HG02759 (cell line): ENCODE results near the gene ACTR3C.
"Not testable (repeated sequence)": the region's sequence is repeated elsewhere in the genome, so short reads cannot be mapped to it uniquely, and the experiment has no call there.

ENCODE experiments used
- ATAC-seq: cut with Tn5 transposase; IDR thresholded peaks from one replicate; pipeline ENCODE4 v1.9.1; 2021; ENCODE audit warnings: mild to moderate bottlenecking, moderate library complexity; ENCODE audit not compliant: unreplicated experiment

ACTR3C gene

DNA sequence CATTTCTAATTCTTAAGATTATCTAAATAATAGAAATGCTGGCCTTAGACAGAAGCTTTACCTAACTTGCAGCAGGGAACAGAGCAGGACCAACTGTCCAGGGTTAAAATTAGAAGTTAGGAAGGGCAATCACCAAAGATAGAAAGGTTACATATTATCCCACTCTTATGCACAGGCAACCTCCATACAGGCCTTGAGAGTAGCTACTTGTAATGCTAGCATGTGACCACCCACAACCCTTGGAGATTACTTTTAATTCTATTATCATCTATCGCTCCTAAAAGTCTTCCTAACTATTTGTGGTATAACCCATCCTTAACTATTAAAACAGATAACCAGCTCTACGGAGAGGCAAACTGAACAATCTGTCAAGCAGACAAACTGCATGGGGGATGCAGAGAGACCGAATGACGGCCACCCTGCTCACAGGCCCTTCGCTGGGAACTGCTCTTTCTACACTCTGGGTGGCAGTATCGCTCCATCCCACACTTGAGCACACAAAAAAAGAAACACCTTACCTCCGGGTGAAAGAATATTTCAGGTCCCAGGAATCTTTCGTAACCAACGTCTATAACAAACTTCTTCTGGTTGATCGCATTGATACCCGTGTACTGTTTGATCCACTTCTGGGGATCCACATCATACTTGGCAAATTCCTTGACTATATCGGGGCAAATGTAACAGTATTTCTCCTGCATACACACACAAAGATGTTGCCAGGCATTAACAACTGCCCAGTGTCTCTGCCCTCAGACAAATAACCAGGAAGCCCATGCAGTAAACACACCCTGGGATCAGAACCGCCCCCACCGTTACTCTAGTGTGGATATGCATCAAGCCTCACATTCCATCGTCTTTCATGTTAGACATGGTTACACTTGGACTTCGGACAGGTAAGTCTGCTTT lies 37.2 kb downstream of the ACTR3C start:
- ATAC-seq, result peak; percentile 74

DNA sequence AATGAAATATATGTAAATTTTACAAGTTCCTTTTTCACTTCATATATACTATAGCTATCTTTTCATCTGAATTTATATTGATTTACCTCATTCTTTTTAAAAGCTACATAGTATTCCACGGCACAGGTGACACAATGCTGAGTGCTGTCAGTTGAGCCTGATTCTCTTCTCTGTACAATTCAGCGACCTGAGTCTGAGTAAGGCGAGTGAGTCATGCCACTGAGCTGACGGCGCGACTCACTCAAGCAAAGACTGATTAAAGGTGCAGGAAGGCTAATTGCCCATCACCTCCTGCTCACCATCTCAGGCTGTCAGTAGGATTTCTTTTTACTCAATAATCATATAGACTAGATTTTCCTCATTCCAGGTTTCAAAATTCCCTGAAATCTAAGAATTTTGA lies 39.7 kb downstream of the ACTR3C start:
- ATAC-seq, result not testable (repeated sequence)

DNA sequence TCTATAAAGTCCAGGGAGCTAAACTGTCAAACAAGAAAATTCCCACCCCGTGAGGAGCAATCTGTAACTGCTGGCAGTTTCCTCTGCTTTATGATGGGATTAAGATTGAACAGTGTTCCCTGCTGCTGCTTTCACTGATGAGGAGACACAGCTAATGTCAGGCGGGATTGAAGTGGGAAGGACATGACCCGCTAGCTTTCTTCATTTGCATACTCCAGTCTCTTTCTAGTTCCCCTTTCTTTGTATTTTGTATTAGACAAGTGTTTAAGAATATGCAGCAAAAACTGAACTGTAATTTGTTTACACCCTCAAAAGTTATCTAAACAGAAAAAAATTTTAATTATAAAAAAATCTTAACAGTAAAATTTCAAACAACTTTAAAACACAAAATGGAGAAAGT lies 40.2 kb downstream of the ACTR3C start:
- ATAC-seq, result not testable (repeated sequence)

DNA sequence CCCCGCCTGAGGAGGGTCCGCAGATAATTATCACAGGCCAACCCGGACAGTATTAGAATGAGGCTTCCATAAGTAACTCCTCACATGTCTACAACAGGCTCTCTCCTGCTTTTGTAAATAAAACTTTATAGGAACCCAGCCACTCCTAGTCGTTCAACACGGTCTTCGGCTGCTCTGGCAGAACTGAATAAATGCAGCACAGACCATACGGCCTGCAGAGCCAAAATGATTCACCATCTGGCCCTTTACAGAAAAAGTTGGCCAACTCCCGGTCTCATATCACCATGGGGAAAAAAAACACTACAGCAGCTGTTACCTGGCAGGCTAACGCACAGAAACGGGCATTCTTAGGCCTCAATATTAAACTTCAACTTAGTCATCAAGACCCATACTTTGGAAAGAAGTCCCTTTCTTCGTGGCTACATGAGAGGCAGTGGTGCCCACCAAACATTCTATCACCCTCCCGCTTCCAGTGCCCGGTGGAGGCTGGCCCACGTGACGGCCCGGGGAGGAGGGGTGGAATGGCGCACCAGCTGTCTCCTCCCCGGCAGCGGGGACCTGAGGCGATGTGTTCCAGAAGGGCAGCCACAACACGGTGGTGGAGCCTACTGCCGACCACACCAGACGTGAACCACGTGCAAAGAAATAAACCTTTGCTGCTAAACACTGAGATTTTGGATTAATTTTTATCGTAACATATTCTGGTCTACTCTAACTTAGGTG lies 41.5 kb downstream of the ACTR3C start:
- ATAC-seq, result not testable (repeated sequence)

DNA sequence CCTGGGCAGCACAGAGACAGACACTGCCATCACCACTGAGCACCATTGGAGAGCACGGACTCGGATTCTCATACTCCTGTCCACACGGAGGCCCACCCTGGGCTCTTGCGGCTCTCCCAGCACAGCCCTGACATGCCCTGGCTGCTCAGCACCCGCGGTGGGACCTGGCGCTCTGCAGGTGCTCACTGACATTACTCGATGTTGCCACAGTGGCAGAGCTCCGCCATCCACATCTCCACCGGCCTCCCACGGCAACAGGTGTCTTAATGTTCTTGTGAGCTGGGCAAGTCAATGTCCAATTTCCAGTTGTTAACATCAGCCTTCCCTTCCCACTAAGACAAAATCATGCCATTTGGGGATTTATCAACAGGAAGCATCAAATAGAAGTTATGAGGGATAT lies 45.0 kb downstream of the ACTR3C start:
- ATAC-seq, result not testable (repeated sequence)

DNA sequence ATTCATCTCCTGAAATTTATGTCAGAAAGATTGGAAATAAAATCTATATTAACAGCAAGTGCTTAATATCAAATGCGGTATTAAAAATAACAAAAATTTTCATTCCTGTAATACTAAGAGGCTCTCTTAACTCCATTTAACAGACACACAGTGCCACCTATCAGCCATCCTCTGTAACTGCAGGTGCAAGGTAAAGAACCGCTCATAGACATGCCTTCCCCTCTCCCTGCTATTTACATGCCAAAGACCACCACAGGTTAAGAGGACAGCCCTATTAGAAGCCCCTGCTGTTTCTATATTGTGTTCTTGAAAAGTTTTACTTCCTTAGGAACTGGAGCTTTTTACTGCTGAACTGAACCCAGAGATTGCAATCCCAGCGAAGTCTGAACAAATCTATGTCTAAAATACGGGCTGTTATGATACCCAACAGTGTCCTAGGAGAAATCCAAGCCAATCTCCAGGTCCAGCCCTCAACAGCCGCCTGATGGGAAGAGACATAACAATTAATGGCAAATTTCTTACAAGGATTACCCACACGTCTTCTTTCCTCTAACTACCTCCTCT lies 47.1 kb downstream of the ACTR3C start:
- not testable (repeated sequence) for ATAC-seq

DNA sequence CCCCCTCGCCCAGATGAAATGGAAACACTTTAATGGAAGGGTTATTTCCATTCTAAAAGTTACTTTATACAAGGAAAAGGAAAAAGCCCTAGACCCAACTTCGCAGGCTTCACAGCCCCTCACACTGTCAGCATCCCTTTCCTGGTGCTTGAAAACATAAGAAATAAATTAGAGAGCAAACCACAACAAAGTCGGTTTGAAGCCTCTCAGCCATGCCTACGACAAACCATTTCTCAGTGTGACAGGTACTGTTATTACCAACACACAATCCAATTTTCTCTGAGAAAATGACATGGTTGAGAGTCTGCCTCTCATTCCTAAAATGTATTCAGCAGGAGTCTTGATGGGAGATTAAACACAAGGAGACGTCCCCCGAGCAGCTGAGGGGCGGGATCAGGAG lies 51.4 kb downstream of the ACTR3C start:
- ATAC-seq, result not testable (repeated sequence)

DNA sequence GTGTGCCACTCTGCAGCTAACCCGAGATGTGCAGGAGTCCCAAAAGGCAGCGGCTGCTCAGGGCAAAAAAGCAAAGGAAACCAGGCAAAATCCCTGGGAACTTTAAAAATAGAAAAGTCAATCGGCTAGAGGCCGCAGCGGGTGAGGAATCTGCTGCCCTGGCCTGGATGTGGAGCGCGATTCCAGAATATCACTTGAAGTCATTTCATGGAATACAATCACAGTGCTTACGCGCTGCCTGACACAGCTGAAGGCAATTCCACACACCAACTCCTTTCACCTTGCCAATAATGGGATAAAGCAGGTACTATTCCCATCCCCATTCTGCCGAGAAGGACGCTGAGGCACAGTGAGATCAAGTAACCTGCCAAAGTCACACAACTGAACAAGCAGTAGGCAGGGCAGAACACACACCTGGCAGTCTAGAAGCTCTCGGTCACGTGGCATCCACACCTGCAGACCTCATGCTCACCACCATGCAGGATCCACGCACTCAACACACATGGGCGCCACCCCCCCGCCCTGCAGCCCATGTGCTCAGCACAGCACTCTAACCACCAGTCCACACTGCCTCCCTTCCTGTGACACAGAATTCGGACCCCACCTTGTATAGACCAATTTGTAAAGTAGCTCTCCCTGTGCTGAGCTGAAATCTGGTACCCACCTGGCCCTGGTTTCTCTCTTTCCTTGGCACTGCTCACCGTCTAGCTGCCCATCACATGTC lies 53.1 kb downstream of the ACTR3C start:
- not testable (repeated sequence) for ATAC-seq

DNA sequence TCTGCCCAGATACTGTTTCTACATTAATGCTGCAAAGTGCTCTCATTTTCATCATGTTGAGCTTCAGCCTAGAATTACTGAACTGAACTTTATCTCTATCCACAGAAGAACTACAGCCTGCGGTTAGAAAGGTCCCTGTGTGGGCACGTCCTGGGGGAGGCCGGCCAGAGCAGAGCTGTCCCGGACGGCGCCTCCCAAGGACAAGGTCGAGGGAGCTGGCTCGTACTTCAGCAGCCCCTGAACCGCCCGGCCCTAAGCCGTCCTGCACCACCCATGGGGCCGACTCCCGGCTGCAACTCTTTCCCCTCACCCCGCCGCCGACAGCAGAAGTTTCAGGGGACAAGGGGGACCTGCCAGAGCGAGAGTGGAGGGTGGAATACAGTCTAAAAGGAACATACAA lies 54.5 kb downstream of the ACTR3C start:
- ATAC-seq, result not testable (repeated sequence)

DNA sequence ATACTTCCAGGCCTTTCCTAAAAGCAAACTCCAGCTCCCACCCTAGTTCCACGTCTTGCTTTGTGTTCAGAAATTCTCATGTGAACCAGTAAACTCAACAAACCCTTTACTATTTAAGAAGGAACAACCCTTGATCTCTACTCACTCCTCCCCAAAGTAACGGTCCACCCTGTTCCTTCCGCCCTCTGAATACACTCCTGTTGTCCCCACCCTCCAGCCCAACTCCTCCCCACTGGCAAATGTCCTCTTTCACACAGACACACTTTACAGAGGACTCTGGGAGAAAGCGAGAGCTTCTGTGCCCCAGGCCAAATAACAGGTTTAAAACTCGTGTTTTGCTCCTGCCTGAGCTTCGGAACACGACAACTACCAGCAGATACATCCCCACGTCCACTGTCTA lies 55.1 kb downstream of the ACTR3C start:
- not testable (repeated sequence) for ATAC-seq

DNA sequence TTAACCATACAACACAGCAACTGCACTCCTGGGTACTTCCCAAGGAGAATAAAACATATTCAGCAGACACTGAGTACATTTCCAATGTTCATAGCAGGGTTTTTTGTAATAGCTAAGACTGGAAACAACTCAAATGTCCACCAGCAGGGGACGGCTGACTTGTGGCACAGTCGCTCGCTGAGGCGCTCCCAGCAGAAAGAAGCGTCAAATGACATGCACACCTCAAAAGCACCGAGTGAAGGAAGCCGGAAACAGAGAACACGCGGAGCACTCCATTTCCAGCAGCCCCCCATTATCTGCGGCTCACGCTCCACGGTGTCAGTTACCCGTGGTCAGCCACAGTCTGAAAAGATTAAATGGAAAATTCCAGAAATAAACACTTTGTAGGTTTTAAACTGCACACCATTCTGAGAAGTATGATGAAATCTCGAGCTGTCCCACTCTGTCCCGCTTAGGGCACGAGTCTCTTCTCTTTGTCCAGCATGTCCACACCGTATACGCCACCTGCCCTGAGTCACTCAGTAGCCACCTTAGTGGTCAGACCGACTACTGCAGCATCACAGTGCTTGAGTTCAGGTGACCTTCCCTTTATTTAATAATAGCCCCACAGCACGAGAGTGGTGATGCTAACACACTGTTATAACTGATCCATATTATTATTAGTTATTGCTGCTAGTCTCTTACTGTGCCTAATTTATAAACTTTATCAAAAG lies 56.2 kb downstream of the ACTR3C start:
- ATAC-seq, result not testable (repeated sequence)

DNA sequence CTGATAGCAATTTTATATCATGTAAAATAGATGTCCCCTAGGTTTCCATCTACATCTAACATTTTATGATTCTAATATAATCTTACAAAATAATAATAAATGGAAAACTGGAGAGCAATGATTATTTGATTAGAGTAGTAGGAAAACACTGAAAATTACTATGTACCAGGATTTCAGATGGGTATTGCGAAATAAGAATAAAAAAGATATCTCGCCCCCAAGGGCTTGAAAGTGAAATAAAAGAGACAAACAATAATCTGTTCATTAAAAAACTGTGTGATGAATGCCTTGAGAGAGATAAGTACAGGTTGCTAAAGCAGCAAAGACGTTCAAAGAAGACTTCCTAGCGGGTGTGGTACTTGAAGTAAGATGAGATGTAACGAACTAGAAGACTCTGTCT lies 60.7 kb downstream of the ACTR3C start:
- ATAC-seq, result not testable (repeated sequence)

DNA sequence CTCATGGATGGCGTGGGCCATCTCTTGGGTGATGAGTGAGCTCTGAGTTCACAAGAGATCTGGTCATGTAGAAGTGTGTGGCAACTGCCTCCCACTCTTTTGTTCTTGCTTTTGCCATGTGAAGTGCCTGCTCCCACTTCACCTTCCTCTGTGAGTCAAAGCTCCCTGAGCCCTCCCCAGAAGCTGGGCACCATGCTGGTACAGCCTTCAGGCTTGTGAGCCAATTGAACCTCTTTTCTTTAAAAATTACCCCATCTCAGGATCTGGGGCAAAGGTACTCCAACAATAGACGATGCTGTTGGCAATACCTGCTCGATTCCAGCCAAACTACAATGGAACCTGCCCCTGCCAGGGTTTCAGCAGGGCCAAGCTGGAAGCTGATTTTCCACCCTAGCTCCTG lies 75.6 kb downstream of the ACTR3C start:
- ATAC-seq, result not testable (repeated sequence)

DNA sequence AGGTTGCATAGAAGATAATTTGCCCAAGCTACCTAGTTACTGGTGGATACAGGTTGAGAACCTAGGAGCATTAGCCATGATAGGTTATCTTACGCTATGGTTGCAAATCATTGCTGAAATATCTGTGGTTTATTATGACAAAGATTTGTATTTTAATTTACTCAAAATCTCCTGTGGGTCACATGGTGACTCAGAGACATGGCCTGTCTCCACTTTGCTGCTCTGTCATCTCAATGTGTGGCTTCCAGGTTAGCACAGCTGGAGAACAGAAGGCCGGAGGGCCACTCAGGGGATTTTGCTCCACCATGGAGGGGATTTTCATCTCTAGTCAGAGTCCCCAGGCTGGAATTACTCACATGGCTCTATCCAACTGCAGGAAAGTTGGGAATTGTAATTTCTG lies 78.1 kb downstream of the ACTR3C start:
- ATAC-seq, result not testable (repeated sequence)

DNA sequence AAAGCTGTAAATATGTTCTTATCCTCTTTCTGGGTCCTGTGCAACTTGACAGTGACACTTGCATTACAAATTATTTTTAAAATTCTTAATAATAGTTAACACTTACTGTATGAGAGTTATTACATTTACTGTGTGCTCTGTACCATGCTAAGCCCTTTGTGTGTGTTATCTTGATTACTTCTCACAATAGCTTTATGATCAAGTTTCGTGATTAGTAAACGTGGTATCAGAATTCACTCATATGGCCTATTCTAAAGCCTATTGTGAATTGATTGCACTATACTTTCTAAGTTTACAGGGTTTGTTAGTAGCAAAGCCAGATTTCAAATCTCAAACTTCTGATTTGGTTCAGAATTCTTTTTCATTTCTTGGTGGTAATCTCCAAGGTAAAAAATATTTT lies 80.4 kb downstream of the ACTR3C start:
- ATAC-seq, result not testable (repeated sequence)

DNA sequence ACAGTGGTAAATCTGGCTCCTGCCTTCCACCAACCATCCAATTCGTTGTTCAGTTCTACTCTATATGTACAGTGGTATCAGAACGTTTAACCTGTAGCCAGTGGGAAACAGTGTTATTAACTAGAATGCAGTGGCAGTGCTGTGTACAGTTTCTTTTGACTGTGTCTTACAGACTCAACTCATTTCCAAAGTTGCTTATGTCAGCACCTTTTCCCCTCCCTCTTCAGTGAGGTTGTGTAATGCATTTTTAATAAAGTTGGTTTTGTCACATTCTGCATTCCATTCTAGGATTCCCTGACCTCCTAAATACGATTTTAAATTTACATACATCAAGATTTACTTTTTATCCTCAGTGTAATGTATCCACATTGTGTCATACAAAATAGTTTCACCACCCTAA lies 97.9 kb downstream of the ACTR3C start:
- not testable (repeated sequence) for ATAC-seq

DNA sequence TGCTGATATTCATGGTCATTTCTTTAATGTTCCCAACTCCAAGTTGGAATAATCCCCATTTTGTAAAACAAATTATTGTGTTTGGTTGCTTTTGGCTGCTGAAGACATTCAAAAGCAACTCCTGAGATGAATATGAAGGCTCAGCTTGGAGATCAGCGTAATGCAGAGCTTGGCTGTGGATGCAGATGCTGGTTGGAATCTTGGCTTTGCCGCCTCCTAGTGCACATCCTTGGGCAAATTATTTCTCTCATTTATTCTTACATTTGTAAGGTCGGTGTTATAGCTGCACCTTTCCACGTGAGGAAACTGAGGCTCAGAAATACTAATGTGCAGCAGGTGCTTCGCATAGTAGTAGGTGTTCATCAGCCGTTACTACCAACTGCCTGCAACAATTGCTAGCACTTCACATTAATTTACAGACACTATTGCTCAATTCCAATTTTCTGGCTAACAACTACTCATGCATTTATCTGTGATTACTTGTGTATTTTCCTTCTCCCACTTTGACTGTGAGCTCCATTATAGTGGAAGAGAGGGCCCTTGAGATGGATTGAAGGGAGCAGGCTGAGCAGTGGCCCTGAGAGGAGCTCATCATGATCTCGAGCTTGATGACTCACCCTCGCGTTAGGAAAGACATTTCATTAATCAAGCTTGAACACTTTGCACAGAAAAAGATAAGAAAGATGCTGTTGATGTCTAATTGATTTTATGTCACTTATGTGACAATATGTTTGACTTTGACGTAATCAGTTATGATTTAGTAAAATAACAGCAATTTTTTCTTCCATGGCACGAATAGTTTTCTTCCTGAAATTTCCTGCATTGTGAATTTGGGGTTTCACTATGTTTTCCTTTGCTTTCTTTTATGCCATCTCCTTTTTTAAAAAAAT lies 101.0 kb downstream of the ACTR3C start:
- not testable (repeated sequence) for ATAC-seq

DNA sequence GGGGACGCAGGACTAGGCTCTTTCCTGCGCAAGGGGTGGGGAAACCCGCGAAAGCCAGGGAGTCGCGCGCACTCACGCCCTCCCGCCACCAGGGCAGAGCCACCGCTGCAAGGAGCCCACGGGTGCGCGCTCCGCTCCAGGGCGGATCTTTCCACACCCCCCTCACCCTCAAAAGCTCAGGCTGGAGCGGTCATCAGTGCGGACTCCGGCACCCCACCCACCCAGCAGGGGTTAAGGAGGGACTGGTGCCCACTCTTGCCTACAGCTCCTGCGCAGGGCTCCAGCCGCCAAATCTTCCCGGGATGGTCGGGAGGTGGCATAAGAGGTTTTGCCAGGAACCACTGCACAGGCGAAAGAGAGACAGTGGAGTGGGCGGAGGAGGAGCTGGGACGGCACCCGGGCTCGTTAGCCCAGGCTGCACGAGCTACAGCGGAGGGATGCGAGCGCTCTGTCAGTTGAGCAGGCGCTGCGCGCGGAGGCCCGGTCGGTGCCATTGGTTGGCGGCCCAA lies 102.6 kb downstream of the ACTR3C start:
- not testable (repeated sequence) for ATAC-seq
